Measurements from ENCODE around the gene SARDH.

The SARDH gene

DNA sequence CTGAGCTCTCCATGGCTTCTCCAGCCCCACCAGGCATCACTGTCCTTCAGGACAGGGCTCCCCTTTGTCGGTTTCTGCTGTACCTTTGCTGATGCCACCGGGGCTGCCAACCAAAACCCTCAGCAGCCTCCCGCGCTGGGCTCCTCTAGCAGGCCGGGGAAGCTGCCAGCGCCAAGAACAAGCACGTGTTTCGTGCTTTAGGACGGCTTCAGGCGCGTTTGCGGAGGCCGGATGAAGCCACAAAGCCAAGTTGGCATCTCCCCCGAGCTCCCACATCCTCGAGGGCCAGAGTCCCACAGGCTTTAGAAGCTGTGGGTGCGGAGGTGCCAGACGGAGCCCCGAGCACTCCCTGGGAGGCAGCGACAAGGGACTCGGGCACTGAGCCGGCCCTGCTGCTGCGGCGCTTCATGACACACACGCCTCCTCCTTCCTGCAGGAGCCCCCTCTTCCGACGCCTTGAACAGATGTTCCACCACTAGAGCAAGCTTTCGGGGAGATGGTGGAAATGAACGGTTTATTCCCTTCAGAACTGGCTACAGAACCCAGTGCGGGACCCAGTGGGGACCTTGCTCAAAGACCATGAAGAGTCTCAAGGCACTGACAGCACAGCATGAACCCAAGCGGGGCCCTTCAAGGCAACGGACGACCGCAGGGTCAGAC is 36.7 kb downstream of the SARDH start:
- DNase-seq = no peak

DNA sequence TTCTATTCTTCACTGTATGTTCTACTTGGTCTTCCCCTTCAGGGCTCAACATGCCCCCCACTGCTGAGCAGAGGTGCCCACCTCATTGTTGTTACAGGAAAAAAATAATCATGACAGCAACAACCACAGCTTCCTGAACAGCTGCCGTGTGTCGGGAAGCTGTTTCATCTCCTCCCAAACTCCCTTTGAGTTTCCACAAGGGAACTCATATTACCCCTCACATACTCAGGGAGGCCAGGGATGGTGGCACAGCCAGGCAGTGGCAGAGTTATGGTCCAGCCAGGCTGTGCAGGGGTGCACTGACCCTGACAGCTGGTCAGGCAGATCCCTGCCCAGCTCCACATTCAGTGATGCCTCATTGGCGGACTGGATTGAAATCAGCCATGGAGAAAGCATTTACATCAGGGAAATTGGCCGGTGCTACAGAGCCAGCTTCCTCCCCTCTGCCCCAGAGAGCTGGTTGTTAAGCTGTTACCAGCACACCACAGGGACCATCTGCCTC is 37.3 kb downstream of the SARDH start:
- no peak for DNase-seq

DNA sequence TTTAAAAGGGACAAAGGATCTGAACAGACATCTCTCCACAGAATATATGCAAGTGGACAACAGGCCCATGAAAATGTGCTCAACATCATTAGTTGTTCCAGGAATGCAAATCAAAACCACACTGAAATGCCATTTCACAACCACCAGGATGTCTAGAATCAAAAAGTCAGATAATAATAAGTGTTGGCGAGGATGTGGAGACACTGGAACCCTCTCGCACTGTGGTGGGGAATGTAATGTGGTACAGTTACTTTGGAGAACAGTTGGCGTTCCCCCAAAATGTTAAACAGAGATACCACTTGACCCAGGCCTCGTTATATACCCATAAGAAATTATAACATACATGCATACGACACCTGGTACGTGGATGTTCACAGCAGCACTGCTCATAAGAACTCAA is 38.6 kb downstream of the SARDH start:
- no peak for DNase-seq

DNA sequence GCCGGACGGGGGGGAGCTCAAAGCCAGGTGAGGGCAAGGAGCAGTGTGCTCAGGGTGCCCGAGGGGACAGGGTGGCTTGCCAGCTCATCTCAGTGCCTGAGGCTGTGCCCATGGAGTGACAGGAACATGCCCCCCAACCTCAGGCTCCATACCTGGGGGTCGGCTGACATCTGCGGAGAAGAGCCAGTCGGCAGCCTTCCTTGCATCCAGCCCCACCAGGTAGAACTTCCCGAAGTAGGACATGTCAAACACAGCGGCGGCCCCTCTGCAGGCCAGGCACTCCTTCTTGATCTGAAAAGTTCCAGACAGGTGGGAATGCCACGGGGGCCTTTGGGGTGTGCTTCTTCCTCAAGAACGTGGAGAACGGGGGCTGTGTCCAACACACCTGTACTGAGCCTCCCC is 42.1 kb downstream of the SARDH start:
- DNase-seq = no peak

DNA sequence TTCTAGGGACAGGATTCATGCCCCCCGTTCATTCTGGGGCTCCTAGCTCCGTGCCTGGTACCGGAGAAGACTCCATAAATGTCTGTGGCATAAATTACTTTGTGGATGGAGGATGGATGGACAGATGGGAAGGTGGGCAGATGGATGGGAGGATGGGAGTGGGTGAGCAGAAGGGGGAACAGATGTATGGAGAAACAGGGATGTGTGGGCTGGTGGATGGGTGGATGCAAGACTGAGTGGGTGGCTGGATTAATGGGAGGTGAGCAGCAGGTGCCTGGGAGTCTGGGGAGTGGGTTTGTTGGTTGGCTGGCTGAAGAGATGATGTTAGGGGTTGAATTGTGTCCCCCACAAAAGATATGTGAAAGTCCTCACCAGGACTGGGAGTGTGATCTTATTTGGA is 43.5 kb downstream of the SARDH start:
- no peak for DNase-seq

DNA sequence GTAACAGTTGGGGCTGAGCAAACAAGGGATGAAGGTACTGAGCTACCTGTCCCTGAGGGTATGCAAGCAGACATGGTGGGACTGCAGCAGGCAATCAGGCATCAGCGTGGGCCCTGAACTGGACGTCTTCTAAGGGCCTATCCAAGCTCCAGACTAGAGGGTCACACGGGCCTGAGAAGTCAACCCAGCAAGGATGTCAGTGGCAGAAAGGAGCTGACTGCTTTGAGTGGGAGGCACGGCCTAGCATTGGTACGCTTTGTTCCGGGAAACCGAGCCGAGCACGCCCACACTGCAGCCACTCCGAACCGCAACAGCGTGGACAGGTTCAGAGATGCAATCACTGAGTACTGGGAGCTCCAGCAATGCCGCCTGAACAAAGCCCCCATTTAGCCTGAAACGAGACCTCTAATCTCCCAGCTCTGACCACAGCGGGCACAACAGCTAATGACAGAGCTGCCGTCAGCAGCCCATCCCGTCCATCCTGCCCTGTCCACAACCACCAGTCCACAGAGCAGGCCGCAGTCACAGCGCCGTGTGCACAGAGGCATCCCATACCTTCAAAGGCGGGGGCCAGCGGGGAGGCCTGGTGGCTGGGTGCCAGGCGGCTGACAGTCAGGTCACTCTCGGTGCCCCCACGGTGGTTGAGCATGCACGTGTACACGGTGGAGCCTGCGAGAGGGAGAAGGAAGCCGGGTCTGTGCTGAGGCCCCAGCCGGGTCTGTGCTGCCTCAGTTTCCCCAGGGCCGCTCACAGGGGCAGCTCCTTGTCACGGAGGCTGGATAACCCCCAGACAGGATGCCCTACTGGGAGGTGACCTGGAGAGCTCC is 44.2 kb downstream of the SARDH start:
- DNase-seq = no peak

DNA sequence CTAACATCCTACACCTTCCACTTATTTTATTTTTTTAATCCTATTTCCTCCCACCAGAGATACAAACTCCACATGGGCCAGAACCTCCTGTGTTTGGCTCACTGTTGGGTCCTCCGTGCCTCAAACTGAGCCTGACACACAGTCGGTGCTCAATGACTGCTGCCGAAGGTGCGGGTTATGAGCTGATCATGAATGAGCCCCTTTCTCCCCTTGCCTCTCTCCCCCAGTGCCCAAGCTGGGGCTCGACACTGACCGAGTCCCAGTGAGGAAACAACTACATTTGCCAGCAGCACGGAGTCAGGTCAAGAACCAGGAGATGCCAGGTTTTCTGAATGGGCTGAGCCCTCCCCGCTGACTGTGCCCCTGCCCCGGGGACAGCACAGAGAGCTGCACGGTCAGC is 45.0 kb downstream of the SARDH start:
- no peak for DNase-seq

DNA sequence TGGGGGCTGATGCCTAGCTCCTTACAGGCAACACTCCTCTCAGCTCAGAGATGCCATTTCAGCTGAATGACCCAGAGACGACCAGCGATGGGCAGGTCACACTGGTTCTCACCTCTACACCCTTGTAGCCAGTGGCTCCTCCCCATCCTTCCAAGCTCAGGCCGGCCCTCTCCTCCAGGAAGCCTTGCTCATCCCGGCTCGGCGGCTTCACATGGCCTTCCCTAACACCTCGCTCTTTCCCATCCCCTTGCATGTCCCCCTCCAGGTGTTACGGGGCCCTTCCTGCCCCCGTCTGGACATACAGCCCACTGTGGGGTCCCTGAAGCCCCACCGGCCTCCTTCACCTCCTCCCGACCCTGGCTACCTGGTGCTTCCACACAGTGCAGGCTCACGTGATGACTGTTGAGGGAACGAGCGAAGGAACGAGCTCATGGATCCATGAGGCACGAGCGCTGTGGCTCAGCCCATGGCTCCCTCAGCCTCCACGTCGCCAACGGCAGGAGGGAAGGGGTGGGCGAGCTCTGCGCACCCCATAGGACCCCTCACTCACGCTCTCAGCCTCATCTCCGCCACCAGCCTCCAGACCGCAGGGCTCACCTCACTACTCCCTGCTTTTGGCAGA is 45.7 kb downstream of the SARDH start:
- DNase-seq = no peak

DNA sequence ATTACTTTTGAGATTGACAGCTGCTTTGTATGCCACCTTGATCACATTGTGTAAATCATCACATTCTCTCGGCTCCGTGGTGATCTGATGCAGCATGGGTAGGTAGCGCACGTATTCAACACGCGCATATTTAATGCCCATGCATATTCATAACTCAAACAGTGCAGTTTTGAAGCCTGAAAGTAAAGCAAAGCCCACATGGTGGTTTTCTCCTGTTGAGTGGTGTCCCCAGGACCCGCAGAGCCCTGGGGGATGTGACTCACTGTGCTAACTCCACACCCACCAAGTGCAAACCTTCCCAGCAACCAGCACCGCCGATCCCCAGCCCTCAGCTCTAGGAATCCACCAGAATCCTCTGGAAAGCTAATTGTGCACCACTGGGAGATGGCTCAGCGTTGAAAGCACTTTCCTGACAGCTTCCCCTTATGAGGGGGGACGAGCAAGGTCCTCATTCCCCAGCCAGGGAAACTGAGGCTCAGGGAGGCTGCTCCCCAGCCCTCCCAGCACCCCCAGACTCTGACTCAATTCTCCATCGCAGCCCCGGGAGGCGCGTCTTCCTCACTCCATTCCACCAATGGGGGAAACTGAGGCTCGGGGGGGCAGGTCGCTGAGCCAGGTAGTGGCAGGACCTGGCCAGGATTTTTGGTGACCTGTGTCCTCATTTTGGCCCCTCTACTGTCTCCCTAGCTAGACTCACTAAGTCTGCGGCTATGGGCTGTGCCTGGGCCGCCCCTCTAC is 46.4 kb downstream of the SARDH start:
- DNase-seq = no peak

DNA sequence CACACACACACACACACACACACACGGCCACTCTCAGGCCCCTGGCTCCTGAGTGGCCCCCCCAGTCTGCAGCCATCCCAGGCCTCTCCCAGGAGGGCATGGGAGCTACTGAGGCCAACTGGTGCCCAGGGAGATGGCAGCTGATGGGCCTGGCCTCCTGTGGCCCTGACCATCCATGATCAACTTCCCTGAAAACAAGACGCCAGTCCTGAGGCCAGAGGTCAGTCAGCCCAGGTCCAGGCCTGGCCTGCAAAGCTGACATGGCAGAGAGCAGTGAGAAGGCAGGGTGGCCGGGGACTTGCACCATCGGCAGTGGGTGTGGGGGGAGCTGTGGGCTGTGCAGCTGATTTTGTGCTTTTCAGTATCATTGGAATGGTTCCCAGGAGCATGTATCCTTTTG is 47.0 kb downstream of the SARDH start:
- no peak for DNase-seq

DNA sequence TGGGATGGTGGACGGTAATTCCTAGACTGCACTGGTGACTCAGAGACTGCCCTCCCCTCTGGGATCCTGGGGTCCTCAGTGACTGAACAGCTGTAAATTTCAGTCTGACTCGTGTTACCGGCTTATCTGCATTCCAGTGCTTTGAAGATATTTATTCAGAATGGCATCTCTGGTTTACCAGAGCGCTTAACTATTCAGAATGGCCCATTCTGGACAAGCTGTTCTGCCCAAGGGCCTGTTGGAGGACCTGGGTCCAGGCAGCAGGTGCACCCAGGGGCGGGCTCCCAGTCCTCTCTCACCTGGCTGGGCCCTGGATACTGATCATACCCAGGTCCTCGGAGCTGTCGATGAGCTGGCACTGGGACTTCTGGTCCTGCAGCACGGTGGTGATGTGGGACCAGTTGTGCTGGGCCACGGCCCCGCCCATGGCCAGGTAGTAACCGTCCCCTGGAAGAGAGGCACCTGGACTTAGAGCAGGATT is 48.0 kb downstream of the SARDH start:
- no peak for DNase-seq

DNA sequence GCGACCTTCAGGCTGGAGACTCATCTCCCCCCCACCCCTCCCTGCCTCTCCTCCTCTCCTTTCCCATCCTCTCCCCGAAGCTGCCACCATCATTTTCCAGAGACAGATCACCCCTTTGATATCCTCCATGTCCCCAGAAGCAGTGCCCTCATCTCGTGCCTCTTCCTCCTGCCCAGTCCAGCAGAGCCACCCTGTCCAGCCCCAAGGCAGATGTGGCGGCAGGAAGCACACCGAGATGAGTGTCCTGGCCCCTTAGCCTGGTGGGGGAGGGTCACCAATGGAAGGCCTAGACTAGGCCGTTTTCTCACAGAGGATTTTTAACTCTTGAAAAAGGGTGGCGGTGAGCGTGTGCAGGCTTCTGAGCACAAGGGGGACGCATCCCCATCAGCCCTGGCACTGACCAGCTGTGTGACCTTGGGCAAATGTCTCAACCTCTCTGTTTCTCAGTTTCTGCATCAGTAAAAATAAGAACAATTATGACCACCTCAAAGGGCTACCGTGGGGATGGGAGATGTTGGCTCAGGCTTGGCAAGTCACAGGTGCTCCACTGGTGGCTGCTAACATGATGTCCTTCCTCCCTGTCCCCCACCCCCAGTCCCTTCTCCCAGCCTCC is 48.9 kb downstream of the SARDH start:
- DNase-seq = no peak

DNA sequence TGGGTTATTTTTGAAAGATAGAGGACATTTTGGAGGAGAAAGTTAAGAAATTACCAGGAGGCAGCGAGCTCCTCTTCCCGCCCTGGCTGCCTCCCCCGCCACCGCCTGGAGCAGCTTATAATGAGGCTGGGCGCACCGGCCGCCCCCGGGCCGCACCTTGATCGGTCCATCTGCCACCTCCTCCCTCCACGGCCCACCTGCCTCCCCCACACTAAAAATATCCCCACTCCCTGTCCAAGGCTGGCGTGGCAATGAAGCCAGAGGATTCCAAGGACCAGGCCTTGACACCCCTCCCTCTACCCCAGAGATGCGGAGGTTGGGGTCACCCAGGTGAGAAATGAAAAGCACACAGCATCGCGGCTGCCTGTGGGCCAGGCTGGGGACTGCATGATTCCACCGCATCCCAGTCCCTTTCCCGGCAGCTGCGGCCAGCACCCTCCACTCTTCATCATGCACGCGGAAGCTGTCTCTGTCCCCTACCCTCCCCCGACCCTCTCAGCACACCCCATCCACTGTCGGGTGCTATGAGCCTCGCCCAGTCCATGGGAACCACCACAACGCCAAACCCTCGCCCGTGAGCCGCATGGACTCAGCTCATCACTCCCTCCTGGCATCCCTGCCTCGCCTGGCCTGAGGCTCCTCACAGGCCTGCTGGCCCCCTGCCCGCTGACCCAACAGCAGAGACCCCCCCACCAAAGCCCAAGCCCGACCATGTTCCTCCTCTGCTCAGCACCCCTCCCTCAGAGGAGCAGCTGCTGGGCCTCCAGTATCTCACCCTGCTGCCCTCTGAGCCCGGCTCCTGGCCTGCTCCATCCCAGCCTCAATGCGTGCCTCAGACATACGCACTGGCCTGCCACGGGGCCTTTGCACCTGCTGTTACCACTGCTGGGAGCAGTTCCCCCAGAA is 50.0 kb downstream of the SARDH start:
- DNase-seq = no peak

DNA sequence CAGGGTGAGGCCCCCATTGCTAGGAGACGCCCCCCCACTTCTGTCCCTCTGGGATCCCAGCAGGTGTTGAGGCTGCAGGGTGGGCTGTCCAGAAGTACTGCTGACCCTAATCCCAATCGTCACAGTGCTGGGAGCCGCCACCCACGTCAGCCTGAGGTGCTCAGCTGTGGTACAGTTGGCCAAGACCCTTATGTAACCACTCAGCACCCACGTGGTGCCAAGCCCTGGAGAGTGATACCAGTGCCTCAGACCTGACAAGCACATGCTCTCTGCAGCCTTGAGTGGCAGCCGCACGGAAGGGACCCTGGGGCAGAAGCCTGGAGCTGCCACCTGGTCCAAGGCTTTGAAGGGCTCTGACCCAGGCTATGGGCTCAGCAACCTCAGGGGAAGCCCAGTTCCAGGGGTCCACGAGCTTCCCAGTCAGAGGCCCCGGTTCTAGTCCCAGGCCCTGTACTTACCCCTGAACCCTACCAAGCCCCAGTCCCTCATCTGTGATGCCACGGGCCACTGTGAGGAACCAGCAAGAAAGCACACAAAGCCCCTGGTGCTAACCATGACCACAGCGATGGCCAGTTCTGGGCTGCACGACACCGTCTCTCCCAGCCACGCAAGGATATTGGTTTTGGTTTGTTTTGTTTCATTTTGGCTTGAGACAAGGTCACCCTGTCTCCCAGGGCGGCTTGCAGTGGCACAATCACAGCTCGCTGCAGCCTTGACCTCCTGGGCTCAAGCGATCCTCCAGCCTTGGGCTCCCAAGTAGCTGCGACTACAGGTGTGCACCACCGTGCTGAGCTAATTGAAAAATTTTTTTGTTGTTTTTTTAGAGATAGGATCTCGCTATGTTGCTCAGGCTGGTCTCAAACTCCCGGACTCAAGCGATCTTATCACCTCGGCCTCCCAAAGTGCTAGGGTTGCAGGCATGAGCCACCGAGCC is 51.2 kb downstream of the SARDH start:
- no peak for DNase-seq

DNA sequence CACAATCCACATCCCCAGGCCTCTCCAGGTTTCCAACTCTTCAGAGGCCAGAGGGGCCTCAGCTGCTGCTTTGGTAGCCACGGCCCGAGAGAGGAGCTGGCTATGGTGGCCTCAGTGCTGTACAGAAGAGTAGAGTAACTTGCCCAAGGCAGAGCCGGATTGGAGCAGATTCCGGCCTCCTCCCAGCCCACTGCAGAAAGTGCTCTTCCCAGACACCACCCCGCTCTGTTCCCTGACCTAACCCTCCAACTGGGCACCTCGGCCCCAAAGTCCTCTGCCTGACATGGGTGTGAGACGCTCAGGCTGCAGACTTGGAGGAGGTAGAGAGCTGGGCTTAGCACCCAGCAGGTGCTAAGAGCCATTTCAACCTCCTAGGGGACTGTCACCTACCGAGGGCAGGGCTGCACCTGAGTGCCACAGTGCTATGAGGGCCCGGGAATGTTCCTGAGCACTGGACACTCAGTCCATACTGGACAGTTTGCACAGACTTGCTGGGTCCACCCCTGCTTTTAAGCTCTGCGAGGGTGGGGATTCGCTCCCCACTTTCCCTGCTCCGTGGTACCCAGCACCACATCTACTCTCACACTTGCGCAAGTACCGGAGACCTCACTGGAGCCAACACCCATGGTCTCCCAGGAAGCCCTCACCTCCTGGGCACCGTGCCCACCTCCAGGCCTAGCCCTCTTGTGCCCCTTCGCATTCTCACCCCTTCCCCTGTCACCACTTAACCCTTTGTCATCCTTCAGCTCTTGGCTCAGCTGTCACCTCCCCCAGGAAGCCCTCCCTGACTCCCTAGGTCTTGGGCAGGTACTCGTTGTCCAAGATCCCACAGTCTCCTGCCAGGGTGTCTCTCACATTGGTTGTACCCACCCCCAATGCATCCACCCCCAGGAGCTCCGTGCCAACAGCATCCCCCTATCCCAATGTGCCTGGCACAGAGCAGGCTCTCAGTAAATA is 52.2 kb downstream of the SARDH start:
- no peak for DNase-seq

DNA sequence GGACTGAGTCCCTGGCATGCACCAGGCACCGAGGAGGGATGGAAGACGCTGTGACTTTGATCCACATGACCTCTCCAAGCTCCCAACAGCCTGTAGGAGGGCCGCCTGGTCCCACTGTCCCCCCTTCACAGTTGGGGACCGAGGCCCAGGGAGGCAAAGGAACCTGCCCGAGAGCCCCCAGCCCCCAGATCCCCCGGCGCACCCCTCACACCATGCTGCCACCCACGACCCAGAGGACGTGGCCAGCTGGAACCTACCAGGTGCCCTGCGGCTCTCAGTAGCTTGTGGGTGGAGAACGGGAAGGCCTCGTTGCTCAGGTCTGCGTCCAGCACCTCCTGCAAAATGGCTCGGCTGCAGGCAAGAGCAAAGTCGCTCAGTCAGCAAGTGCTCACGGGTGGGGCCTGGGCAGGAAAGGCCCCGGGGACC is 53.2 kb downstream of the SARDH start:
- no peak for DNase-seq

DNA sequence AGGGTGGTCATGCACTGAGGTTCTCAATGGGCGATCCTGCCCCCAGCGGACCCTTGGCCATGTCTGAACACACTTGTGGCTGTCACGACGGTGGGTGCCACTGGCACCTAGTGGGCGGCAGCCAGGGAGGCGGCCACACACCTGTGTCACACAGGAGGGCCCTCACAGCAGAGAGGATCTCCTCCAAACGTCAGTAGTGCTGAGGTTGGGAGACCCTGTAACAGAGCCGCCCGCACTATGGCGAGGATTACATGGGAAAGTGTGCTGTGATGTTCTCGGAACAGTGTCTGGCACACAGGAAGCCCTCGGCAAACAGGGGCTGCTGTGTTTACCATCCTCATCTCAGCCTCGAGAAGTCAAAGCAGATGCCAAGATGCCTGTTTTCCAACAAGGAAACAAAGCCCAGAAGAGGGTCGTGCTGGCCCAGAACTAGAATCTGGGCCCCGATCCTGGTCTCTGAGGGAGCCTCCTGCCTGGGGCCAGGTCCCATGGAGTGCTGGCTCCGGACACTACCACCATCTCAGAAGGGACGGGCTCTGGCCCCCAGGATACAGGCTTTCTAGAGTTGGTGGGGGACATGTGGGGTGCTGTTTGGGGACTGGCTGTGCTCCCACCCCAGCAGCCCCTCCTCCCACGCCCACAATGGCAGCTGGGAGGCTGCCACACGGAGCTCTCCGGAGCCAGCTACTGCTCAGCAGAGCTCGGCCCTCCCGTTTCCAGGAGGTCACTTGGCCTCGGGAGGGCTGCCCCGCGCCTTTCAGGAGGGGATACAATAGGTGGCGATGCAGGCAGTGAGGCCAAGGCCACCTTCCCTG is 53.8 kb downstream of the SARDH start:
- DNase-seq = no peak

DNA sequence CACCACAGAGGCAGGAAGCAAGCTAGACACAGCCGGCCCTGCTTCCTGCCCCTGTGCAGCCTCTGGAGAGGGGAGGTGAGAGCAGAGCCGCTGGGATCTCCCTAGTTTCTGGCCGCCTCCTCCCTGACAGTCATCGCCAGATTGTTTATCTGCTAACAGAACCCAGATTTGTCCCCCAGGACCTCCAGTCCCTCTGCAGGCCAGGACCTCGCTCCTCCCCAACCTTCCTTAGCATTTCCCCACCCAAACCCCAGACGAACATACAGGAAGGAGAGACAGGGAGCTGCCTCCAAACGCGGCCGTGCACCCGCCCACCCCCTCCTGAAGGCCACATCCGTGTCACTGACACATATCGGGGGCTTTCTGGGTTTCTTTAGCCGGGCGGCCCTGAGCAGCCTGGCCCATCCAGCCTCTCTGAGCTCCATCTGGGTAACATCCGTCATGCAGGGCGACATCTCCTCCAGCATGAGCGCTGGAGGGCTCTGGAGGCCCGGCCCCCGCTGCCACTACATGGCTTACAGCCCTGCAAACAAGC is 54.5 kb downstream of the SARDH start:
- DNase-seq = no peak

Data from HCEC 1CT (cell line).